ENCODE results near the gene MED15. TPM values are rescaled to one million over a fixed set of nuclear protein-coding genes. Genes with fewer than 3 reads are reported as not detected.

Gene MED15
- total RNA-seq, 1 experiment from 2014 or later = 9.1 TPM

DNA sequence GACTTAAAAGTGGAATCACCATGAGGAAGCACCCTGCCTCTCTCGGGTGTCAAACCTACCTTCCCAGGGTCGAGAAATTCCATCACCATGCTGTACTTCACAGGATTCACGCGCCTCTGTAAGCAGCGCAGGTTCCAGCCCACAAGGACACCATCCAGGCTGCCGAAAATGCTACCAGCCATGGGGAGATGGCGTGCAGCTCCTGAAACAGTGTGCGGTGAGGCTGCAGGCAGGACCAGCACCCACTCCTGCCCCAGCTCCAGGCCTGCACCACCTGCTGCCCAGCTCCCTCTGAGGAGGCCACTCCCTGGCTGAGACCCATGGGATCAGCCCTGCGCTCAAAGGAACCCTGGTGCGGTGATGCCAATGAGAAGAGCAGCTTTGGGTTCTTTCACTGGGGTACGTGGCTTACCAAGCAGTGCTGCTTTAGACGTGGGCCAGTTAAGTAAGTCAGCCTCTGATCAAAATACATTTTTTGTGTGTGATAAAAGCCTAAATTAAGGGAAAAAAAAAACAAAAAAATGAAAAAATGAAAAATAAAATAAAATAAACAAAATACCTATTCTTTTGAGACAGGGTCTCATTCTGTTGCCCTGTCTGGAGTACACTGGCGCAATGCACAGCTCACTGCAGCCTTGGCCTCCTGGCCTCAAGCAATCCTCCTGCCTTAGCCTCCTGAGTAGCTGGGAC is 115.4 kb downstream of the MED15 start:
- no peak for DNase-seq (ENCODE audit: low spot score)

DNA sequence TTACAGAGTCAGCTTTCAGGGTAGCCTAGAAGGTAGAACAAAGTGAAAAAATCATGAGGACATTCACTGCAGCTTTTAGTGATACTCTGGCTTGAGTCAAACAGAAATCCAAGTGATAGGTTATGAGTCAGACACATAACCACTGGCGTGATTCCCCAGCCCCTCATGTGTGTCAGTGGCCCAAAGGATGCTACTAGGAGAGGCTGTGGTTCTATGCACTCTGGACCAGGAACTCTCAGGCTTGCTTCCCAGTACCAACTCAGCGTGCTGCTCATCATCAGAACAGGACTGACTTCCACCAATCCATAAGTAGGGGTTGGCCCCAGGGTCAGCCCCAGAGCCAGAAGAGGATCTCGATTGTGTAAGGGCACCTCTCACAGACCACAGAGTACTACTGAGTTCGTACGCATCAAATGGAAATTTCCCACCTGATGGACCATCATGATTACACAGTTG is 116.8 kb downstream of the MED15 start:
- DNase-seq (ENCODE audit: low spot score) = no peak

DNA sequence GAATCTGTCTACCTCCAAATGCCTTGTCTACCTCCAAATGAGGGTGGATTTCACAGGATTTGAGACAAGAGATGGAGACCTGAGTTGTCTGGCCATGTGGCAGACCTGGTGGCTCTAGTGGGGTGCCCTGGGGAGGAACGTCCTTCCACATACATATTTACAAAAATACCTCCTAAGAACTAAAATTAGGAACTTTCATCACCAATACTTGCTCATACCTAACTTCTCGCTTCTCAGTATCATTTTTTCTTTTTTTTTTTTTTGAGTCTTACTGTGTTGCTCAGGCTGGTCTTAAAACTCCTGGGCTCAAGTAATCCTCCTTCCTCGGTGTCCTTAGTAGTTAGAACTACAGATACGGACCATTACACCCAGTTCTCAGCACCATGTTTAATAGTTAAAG is 117.9 kb downstream of the MED15 start:
- no peak for DNase-seq (ENCODE audit: low spot score)

- no peak for DNase-seq (ENCODE audit: low spot score)
Measured at GRCh38 chr22:20626811-20627210, 119.4 kb downstream of the MED15 start.

GRCh38 chr22:20627432-20627831 is 120.0 kb downstream of the MED15 start:
- no peak for DNase-seq (ENCODE audit: low spot score)

- DNase-seq (ENCODE audit: low spot score) = no peak
Measured at GRCh38 chr22:20628081-20628939, 120.9 kb downstream of the MED15 start.

DNA sequence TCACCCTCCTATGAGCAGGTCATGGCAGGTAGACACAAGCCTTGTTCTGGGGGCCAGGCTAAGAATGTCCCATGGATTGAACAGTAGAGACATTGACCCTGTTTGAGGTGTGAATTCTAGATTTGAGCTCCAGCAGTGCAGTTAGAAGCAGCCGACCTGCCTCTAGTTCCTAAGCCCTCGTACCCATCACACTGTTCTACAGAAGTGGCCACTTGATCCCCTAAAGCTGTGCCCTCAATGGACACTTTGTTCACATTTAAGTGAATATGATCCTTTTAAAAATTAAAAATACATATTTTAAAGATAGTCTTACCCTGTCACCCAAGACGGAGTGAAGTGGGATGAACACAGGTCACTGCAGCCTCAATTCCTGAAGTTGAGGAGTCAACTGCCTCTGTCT is 122.0 kb downstream of the MED15 start:
- no peak for DNase-seq (ENCODE audit: low spot score)

DNA sequence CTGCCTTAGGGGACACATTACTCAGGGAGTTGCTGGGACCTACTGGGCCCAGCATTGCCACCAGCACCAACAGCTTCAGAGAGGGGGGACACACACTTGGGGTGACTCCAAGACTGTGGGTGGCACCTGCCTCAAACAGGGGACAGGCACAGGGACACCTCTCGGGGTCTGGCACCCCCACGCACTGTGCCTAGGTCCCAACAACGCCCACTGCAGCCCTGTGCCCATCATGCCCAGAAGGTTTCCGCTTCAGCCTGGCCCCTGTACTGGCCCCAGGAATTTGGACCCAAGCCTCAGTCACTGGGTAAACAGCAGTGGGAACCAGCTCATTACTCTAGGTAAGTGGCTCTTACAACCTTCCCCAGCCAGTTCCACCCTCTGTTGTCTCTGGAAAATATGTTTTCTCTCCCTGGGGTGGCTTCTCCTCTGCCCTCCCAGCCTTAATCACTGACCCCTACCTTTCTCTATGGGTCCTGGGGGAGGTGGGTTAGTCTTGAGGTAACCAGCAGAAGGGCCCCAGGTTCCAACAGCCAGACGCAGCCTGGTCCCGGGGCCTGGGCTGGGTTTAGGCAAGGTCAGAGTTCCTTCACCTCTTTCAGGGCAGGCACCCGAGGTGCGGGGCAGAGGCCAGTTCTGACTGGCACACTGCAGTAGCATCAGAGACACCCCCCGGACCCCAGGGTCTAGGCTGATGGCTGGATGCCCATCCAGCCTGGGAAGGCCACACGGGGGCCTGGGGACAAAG is 123.6 kb downstream of the MED15 start:
- DNase-seq (ENCODE audit: low spot score) = no peak

- DNase-seq (ENCODE audit: low spot score) = no peak
Measured at GRCh38 chr22:20632082-20632481, 124.7 kb downstream of the MED15 start.

DNA sequence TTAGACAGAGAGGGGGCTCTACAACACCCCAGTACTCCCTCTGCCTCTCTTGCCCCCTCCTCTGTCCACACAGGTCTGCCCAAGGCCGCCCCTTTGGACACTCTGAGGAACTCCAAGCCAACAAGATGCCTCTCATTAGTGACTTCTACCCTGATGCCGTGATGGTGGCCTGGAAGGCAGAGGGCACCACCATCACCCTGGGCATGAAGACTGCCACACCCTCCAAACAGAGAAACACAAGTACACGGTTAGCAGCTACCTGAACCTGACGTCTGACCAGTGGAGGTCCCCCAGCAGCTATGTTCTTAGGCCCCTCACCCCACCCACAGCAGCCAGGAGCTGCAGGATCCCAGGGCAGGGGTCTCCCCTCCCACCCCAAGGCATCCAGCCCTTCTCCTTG is 125.1 kb downstream of the MED15 start:
- no peak for DNase-seq (ENCODE audit: low spot score)

GRCh38 chr22:20634560-20635226 is 127.3 kb downstream of the MED15 start:
- no peak for DNase-seq (ENCODE audit: low spot score)

DNA sequence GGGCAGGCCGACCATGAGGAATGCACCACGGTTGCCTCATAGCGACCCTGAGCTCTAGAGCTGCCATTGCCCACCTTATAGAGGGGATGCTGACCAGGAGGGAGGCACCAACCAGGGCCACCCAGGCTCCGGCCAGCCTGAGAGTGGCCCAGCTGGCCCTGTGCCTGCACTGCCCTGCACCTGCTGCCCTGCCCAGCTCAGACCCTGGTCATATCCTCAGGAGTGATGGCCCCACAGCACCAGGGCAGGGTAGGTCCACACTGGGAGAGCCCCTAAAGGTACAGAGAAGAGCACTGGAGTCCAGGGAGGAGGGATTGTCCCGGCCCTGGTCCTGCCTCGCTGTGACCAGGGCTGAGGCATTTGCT is 127.8 kb downstream of the MED15 start:
- DNase-seq (ENCODE audit: low spot score) = no peak

- no peak for DNase-seq (ENCODE audit: low spot score)
Measured at GRCh38 chr22:20636075-20636812, 128.8 kb downstream of the MED15 start.

DNA sequence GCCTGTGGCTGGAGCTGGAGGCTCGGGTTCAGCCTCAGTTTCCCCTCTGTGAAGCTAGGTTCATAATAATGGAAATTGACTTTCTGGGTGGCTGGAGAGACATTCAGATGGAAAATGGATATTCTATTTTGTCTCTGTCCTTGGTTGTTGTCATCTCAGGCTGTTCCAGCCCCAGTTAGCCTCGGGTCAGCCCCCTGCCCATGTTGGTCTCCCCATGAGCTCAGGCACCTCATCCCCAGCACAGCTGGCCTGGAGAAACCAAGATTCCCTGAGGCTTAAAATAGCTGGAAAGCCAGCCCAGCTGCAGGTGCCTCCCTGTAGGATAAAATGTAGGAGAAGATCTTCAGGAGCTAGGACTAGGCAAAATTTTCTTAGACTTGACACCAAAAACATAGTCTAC is 129.5 kb downstream of the MED15 start:
- DNase-seq (ENCODE audit: low spot score) = no peak

Other genes with a start within 250 kb of the MED15 start
- gene RTN4R, start 239.3 kb upstream of the MED15 start, total RNA-seq (2014; rRNA removed; shearing (Covaris generic)) = 3.2 TPM in 2 replicates
- 36.8 and 43.3 TPM in 2 replicates for gene DGCR6L, start 187.6 kb upstream of the MED15 start, total RNA-seq (2014; rRNA removed; shearing (Covaris generic))
- gene ZNF74, start 113.5 kb upstream of the MED15 start, total RNA-seq (2014; rRNA removed; shearing (Covaris generic)) = 6.1 and 19.5 TPM in 2 replicates
- gene SCARF2, start 69.8 kb upstream of the MED15 start, total RNA-seq (2014; rRNA removed; shearing (Covaris generic)) = 7.7 TPM in 2 replicates
- 8.6 and 13.7 TPM in 2 replicates for gene KLHL22, start 11.8 kb upstream of the MED15 start, total RNA-seq (2014; rRNA removed; shearing (Covaris generic))

Data from H4 (cell line).